Fibroblast of villous mesenchyme (primary cell): Measurements from ENCODE around the gene IFT88. TPM values are rescaled to one million over a fixed set of nuclear protein-coding genes. Genes with fewer than 3 reads are reported as not detected.
"Not testable (repeated sequence)": the region's sequence is repeated elsewhere in the genome, so short reads cannot be mapped to it uniquely, and the experiment has no call there.

Source experiments
- DNase-seq: peaks from one replicate; pipeline ENCODE4 v3.0.0-alpha.2; 2010; ENCODE audit warnings: low read depth
- H3K4me3 ChIP-seq: 2 replicates; pipeline ENCODE4 v1.5.1; 2011; ENCODE audit warnings: low read depth, mild to moderate bottlenecking, low read length
- CTCF ChIP-seq: IDR thresholded peaks from 2 replicates; pipeline ENCODE4 v1.5.1; 2012; ENCODE audit warnings: low read depth, mild to moderate bottlenecking, low read length; ENCODE audit not compliant: insufficient read depth
- total RNA-seq: library from RNA; depleted of rRNA; stranded (reverse); fragments of >200 nt; gene quantifications from 2 replicates; pipeline ENCODE4 v1.2.3, GENCODE V29; 2012

Gene IFT88
- total RNA-seq, 1 donor = 14.2 TPM

GRCh38 chr13:20671789-20672188 lies 104.8 kb downstream of the IFT88 start:
- no peak for TF ChIP-seq CTCF
- no peak for DNase-seq

GRCh38 chr13:20672772-20673171 lies 105.8 kb downstream of the IFT88 start:
- no peak for TF ChIP-seq CTCF
- no peak overlapping the region for H3K4me3 ChIP-seq
- DNase-seq = peak; percentile 25

More at GRCh38 chr13:20671789-20672188, 104.8 kb downstream of the IFT88 start:
- H3K4me3 ChIP-seq = no peak overlapping the region

- no peak overlapping the region for H3K4me3 ChIP-seq
- no peak for DNase-seq
- no peak for TF ChIP-seq CTCF
Measured at GRCh38 chr13:20673715-20674114, 106.8 kb downstream of the IFT88 start.

- DNase-seq = no peak
- no peak for TF ChIP-seq CTCF
- no peak overlapping the region for H3K4me3 ChIP-seq
Measured at GRCh38 chr13:20676213-20676612, 109.3 kb downstream of the IFT88 start.

- H3K4me3 ChIP-seq, DNase-seq: not testable (repeated sequence)
Measured at GRCh38 chr13:20678606-20679005, 111.6 kb downstream of the IFT88 start.

- H3K4me3 ChIP-seq = no peak overlapping the region
- TF ChIP-seq CTCF = no peak
- no peak for DNase-seq
Measured at GRCh38 chr13:20679879-20680278, 112.9 kb downstream of the IFT88 start.

GRCh38 chr13:20680416-20681080 lies 113.6 kb downstream of the IFT88 start:
- no peak overlapping the region for H3K4me3 ChIP-seq
- DNase-seq = no peak
- TF ChIP-seq CTCF = no peak

- not testable (repeated sequence) for H3K4me3 ChIP-seq
- DNase-seq = peak; percentile 50
Measured at GRCh38 chr13:20681481-20681880, 114.5 kb downstream of the IFT88 start.
